GM19240 (cell line): ENCODE measurements around the gene PALLD.
"Not testable (repeated sequence)": the region's sequence is repeated elsewhere in the genome, so short reads cannot be mapped to it uniquely, and the experiment has no call there.

Experiments used
- DNase-seq: peaks from one replicate; pipeline ENCODE4 v3.0.0; 2011; ENCODE audit warnings: low spot score; ENCODE audit not compliant: insufficient read length

The PALLD gene

GRCh38 chr4:168701061-168701460 is 204.2 kb downstream of the PALLD start:
- DNase-seq, result no peak

GRCh38 chr4:168702581-168703087 is 205.8 kb downstream of the PALLD start:
- DNase-seq, result not testable (repeated sequence)

- DNase-seq, result no peak
These were observed 208.3 kb downstream of the PALLD start for GRCh38 chr4:168705121-168705520.

GRCh38 chr4:168707205-168707604 is 210.4 kb downstream of the PALLD start:
- DNase-seq, result no peak

GRCh38 chr4:168708108-168708507 is 211.3 kb downstream of the PALLD start:
- no peak for DNase-seq

- no peak for DNase-seq
These were observed 213.6 kb downstream of the PALLD start for GRCh38 chr4:168710353-168710946.

- DNase-seq, result no peak
These were observed 214.6 kb downstream of the PALLD start for GRCh38 chr4:168711197-168712140.

- DNase-seq, result no peak
These were observed 215.6 kb downstream of the PALLD start for GRCh38 chr4:168712316-168712890.

GRCh38 chr4:168713253-168713652 is 216.4 kb downstream of the PALLD start:
- DNase-seq, result no peak

GRCh38 chr4:168715896-168716295 is 219.0 kb downstream of the PALLD start:
- no peak for DNase-seq

GRCh38 chr4:168716406-168717129 is 219.7 kb downstream of the PALLD start:
- no peak for DNase-seq

- DNase-seq, result no peak
These were observed 221.0 kb downstream of the PALLD start for GRCh38 chr4:168717847-168718246.

GRCh38 chr4:168719725-168720124 is 222.9 kb downstream of the PALLD start:
- DNase-seq, result no peak

- DNase-seq, result no peak
These were observed 223.6 kb downstream of the PALLD start for GRCh38 chr4:168720396-168720900.

- DNase-seq, result no peak
These were observed 225.5 kb downstream of the PALLD start for GRCh38 chr4:168722391-168722790.

- DNase-seq, result no peak
These were observed 226.2 kb downstream of the PALLD start for GRCh38 chr4:168723020-168723419.

GRCh38 chr4:168723569-168723968 is 226.7 kb downstream of the PALLD start:
- DNase-seq, result no peak

- DNase-seq, result no peak
These were observed 227.4 kb downstream of the PALLD start for GRCh38 chr4:168724243-168724642.

GRCh38 chr4:168724686-168725411 is 228.0 kb downstream of the PALLD start:
- DNase-seq, result no peak

- no peak for DNase-seq
These were observed 229.1 kb downstream of the PALLD start for GRCh38 chr4:168725930-168726329.

- not testable (repeated sequence) for DNase-seq
These were observed 230.3 kb downstream of the PALLD start for GRCh38 chr4:168727181-168727580.
